ENCODE measurements around the gene GALC.
A peak's percentile ranks its signal among the peaks of the same experiment; 100 is the strongest.

The GALC gene

GRCh38 chr14:87961246-87961645 is 31.7 kb downstream of the GALC start:
- no peak for TF ChIP-seq CTCF (IDR thresholded peaks at IDR 0.05; ENCODE audit: insufficient read depth, low read depth, low read length, missing control alignments)
- H3K4me3 ChIP-seq (ENCODE audit: low read length), result no peak overlapping the region
- DNase-seq (ENCODE audit: low read depth), result no peak

- no peak for DNase-seq (ENCODE audit: low read depth)
- TF ChIP-seq CTCF (IDR thresholded peaks at IDR 0.05; ENCODE audit: insufficient read depth, low read depth, low read length, missing control alignments), result no peak
- H3K4me3 ChIP-seq (ENCODE audit: low read length), result no peak overlapping the region
Measured at GRCh38 chr14:87960013-87960787, 32.8 kb downstream of the GALC start.

- DNase-seq (ENCODE audit: low read depth), result peak; percentile 18
Measured at GRCh38 chr14:87955501-87955900, 37.5 kb downstream of the GALC start.

GRCh38 chr14:87952307-87953094 is 40.5 kb downstream of the GALC start:
- H3K4me3 ChIP-seq (ENCODE audit: low read length), result no peak overlapping the region
- DNase-seq (ENCODE audit: low read depth), result no peak
- no peak for TF ChIP-seq CTCF (IDR thresholded peaks at IDR 0.05; ENCODE audit: insufficient read depth, low read depth, low read length, missing control alignments)

More at GRCh38 chr14:87955501-87955900, 37.5 kb downstream of the GALC start:
- H3K4me3 ChIP-seq (ENCODE audit: low read length), result no peak overlapping the region
- no peak for TF ChIP-seq CTCF (IDR thresholded peaks at IDR 0.05; ENCODE audit: insufficient read depth, low read depth, low read length, missing control alignments)

- peak; percentile 70 for DNase-seq (ENCODE audit: low read depth)
- TF ChIP-seq CTCF (IDR thresholded peaks at IDR 0.05; ENCODE audit: insufficient read depth, low read depth, low read length, missing control alignments), result peak; percentile 55
- H3K4me3 ChIP-seq (ENCODE audit: low read length), result no peak overlapping the region
Measured at GRCh38 chr14:87944987-87945604, 47.9 kb downstream of the GALC start.

GRCh38 chr14:87940894-87941293 is 52.1 kb downstream of the GALC start:
- H3K4me3 ChIP-seq (ENCODE audit: low read length), result no peak overlapping the region
- DNase-seq (ENCODE audit: low read depth), result no peak
- TF ChIP-seq CTCF (IDR thresholded peaks at IDR 0.05; ENCODE audit: insufficient read depth, low read depth, low read length, missing control alignments), result no peak
